GM21723 (cell line): Measurements from ENCODE around the gene AKAP7.
"Not testable (repeated sequence)": the region's sequence is repeated elsewhere in the genome, so short reads cannot be mapped to it uniquely, and the experiment has no call there.

Experiments used
- ATAC-seq: cut with Tn5 transposase; IDR thresholded peaks from one replicate; pipeline ENCODE4 v1.9.1; 2021; ENCODE audit warnings: mild to moderate bottlenecking, moderate library complexity; ENCODE audit not compliant: unreplicated experiment

Gene AKAP7

DNA sequence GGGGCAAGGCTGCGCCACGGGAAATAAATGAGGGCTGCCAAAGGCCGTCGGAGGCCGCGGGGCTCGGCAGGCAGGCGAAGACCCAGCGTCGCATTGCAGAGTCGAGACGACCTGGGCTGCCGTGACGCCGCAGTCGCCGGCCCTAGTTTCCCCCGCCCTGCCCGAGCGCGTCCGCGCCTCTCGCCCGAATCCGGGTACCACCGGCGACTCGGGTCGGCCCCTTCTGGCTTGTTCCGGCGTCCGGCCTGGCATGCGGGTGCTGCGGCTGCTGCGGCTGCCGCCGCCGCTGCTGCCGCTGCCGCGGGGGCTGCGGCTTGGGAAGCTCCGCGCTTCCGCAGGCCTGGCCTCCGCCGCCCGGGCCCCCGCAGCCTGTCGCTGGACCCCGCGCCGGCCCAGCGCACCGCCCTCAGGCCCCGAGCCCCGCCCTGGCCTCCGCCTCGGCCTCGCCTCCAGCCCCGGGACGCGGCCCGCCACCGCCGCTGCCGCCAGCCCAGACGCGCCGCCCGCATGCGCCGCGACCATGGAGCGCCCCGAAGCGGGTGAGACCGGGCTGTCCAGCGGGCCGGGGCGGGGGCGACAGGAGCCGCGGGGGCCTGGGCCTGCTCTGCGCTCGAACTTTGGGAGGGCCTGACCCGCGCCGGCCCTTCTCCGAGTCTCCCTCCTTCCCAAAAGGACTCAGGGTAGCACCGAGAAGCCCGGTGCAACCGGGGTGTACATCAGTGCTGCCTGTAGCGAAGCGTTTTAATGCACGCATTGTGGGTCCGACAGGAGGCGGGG, at the start of gene AKAP7:
AKAP7 (plus strand) TSS at position 224 of the 777 bp plus-strand sequence; CDS start at position 521, 297 bp downstream.
- ATAC-seq = peak; percentile 80

GRCh38 chr6:131090339-131090738, 44.9 kb upstream of the AKAP7 start:
- ATAC-seq = not testable (repeated sequence)

DNA sequence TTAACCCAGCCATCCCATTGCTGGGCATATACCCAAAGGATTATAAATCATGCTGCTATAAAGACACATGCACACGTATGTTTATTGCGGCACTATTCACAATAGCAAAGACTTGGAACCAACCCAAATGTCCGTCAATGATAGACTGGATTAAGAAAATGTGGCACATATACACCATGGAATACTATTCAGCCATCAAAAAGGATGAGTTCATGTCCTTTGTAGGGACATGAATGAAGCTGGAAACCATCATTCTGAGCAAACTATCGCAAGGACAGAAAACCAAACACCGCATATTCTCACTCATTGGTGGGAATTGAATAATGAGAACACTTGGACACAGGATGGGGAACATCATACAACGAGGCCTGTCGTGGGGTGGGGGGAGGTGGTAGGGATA, 43.3 kb upstream of the AKAP7 start:
- ATAC-seq = not testable (repeated sequence)

DNA sequence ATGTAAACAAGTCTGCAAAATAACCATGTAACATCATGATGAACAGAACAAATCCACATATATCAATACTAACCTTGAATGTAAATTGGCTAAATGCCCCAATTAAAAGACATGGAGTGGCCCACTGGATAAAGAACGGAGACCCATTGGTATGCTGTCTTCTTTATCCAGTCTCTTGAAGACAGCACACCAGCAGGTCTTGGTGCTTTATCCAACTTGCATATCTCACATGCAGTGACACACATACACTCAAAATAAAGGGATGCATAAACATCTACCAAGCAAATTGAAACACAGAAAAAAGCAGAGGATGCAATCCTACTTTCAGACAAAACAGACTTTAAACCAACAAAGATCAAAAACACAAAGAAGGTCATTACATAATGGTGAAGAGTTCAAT, 41.9 kb upstream of the AKAP7 start:
- ATAC-seq = no peak

GRCh38 chr6:131096786-131097185, 38.5 kb upstream of the AKAP7 start:
- no peak for ATAC-seq

DNA sequence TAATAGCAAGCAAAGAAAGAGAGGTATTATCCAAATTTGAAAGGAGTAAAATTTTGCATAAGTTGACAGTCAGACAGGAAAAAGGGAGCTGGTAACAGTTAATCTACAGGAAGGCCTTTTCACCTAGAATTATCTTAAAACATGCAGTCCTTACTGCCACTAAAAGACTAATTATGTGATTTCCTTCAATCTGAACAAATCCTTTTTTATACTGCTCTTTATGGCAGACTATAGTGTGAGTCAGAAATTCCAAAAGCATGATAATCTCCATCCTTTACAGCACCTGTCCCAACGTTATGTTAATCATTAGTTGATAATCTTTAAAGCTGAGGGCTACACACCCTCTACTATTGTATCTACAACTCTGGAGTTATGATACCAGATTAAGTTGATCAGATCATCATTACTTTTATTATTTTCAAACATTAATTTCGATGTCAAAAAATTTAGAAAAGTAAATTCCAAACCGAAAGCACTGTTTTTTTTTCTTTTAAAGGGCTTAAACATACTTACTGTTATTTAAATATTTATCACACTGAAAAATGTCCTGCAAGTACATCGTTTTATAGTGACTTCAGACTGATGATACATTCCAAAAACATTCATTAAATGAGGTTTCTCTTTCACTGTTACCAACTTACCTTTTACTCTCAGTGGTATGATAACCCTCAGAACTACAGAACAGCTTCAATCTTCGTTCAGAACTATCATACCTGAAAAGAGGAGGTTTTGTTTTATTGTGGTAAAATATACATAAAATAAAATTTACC, 33.2 kb upstream of the AKAP7 start:
- no peak for ATAC-seq

- ATAC-seq = no peak
Observed at GRCh38 chr6:131103296-131103695, 32.0 kb upstream of the AKAP7 start.

GRCh38 chr6:131103901-131104300, 31.4 kb upstream of the AKAP7 start:
- ATAC-seq = no peak

DNA sequence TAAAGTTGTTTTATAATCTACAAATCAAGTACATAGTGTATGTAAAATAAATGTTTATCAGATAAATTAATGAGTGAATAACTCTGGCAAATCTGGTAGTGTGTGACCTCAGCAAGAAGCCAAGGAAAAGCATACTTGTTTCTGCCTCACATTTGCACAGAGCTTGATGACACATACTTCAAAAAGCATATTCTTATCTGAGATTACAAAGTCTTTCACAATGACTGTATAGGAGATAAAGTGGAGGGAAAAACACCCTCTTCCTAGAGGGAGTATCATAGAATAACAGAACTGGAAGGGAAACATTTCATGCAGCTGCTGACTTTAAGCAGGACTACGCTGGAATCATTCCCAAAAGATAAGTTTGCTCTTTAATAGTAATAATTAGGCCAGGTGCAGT, 28.1 kb upstream of the AKAP7 start:
- ATAC-seq = no peak

- ATAC-seq = no peak
Observed at GRCh38 chr6:131112249-131112648, 23.0 kb upstream of the AKAP7 start.

GRCh38 chr6:131115651-131116050, 19.6 kb upstream of the AKAP7 start:
- no peak for ATAC-seq

DNA sequence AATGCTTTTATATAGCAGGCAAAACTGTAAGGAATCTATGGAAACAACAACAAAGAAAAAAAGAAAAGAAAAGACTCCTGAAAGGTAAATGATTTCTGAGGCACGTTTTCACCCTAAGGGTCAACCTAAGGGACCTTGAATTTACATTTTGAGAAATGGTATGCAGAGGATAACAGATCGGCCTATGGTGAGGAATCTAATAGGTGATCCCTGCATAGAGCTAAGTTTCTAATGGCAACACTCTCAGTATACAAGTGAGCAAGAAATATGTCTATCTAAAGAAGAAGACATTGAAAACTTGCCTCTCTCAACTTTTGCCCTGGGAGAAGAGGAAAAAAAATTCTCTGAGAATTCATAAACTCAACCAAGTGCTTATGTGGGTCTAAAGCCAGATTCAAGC, 18.9 kb upstream of the AKAP7 start:
- ATAC-seq = no peak

DNA sequence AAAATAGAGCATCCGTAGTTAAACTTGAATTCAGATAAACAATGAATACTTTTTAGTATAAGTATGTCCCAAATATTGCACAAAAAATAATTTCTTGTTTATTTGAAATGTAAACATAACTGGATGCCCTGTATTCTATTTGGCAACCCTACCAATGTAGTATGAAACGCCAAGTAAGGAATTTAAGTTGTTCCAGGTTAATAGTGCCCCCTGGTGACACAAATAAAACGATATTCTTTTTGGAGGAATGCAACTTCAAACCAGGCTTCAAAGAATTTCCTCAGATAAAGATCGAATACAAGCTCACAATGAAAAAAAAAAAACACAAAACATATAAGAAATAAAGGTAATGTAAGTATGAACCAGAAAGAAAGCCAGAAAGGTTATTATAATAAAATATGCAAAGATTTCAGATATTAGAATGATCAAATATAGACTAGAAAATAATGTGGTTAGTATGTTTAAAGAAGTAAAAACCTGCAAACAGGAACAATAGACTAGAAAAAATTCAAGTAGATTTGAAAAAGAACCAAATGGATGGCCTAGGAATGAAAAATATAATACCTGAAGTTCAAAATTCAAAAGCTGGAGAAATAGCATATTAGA, 18.4 kb upstream of the AKAP7 start:
- ATAC-seq = no peak

DNA sequence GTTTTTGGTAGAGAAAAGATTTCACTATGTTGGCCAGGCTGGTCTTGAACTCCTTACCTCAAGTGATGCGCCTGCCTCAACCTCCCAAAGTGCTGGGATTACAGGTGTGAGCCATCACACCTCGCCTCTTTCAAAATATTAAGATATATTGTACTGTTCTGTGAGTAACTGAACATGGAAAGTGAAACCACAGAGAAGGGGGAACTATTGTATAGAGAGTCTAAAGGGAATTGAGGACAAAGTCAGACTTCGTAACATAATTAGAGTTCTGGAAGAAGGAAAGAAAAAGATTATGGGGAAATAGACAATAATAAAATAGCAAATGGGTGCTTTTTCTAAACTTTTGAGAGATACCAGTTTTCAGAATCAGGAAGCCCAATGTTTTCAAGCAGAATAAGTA, 17.4 kb upstream of the AKAP7 start:
- no peak for ATAC-seq

GRCh38 chr6:131122007-131122406, 13.3 kb upstream of the AKAP7 start:
- no peak for ATAC-seq

GRCh38 chr6:131122516-131122915, 12.8 kb upstream of the AKAP7 start:
- ATAC-seq = no peak

DNA sequence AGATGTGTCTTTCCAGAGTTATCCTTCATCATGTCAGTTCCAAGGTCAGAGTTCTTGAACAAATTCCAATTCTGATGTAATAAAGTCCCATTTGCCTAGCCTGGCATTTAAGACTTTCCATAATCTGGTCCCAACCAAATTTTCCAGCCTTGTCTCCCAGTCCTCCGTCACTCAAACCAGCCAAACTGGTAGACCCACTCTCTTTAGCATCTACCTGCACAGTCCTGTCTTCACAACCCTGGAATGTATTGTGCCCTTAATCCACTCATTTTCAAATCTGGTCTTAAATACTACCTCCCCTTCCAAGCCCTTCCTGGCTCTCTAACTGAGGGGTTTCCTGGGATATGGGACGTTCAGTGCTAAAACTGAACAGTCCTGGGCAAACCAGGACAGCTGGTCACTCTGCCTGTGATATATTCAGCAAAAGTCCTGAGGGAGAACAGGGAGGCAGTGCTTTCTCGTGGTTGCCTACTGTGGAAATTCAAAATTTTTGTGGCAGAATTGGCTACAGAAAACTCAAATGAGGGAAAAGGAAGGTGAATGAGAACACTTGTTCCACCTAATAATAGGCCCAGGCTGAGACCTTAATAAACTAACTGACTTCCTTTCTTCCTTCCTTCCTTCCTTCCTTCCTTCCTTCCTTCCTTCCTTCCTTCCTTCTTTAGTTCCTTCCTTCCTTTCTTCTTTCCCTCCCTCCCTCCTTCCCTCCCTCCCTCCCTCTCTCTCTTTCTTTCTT, 10.8 kb upstream of the AKAP7 start:
- no peak for ATAC-seq

- no peak for ATAC-seq
Observed at GRCh38 chr6:131125431-131125830, 9.8 kb upstream of the AKAP7 start.

DNA sequence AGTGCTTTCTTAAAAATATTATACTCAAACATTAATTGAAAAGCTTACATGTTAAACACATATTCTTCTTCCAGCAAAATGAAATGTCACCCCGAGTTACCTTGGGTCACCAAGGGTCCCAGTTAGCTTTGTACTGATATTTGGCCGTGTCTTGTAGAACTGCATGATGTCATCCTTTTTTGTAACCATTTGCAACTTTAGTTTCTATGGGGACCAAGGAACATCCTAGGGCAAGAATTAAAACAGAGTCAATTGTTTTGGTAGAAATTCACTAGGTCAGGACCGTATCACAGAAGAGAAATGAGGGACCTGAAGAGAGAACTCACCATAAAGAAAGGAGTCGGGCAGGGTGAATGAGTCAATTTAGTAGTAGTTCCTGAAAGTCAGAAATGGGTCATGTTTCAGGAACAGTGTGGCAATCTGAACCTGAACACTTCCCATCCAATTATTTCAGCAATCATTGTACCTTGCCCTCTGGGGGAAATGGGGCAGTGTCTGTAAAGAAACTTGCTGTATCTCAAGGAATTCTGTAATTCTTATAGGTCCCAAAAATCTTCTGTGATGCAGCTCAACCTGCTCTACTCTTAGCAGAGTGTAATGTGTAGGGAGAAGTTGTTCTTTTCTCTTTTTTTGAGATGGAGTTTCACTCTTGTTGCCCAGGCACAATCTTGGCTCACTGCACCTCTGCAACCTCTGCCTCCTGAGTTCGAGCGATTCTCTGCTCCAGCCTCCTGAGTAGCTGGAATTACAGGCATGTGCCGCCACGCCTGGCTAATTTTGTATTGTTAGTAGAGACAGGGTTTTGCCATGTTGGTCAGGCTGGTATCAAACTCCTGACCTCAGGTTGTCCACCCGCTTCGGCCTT, 5.3 kb upstream of the AKAP7 start:
- ATAC-seq = no peak

GRCh38 chr6:131130554-131130940, 4.7 kb upstream of the AKAP7 start:
- no peak for ATAC-seq
